HEK293 (cell line): Measurements from ENCODE around the gene MEGF9.
A peak's percentile ranks its signal among the peaks of the same experiment; 100 is the strongest.

Experiments
- CTCF ChIA-PET: fragments of 350-600 bp; formaldehyde crosslinking; extraction: SDS; loops from one replicate; lab custom pipeline; 2021; ENCODE audit warnings: antibody characterized with exemption; lab: Yijun Ruan, JAX
- POLR2A ChIA-PET: fragments of 300-600 bp; formaldehyde crosslinking; extraction: SDS; loops from one replicate; lab custom pipeline; 2020; ENCODE audit warnings: antibody characterized with exemption, inconsistent platforms; lab: Yijun Ruan, JAX
- H3K27ac ChIP-seq: fragments of 200-500 bp; sonication (Bioruptor generic); 2 replicates; pipeline ENCODE4 v1.5.1; 2014; ENCODE audit warnings: low read depth, low read length, control low read depth, inconsistent platforms; ENCODE audit errors: extremely low read depth
- H3K36me3 ChIP-seq, 2 experiments: fragments of 200-500 bp in 1 of 2; sonication (Bioruptor generic) in 1 of 2; 1 replicate in 1 of 2; 2 replicates in 1 of 2; pipeline ENCODE4 v1.5.1; 2014 to 2017; ENCODE audit warnings: inconsistent platforms in 2 of 2, low read length in 2 of 2; ENCODE audit not compliant: control insufficient read depth in 2 of 2, insufficient read depth in 1 of 2
- H3K4me1 ChIP-seq: fragments of 200-500 bp; sonication (Bioruptor generic); 2 replicates; pipeline ENCODE4 v1.5.1; 2014; ENCODE audit warnings: mild to moderate bottlenecking, low read length, inconsistent platforms; ENCODE audit not compliant: control insufficient read depth, insufficient read depth
- H3K4me3 ChIP-seq: 2 replicates; pipeline ENCODE4 v1.5.1; 2011; ENCODE audit warnings: low read depth, mild to moderate bottlenecking, control low read depth, low read length, moderate library complexity
- H3K9me3 ChIP-seq: fragments of 200-500 bp; sonication (Bioruptor generic); 2 replicates; pipeline ENCODE4 v1.5.1; 2014; ENCODE audit warnings: low read depth, low read length, inconsistent platforms; ENCODE audit not compliant: control insufficient read depth, insufficient read depth
- GLI4 ChIP-seq: fragments of 450-650 bp; formaldehyde crosslinking; IDR thresholded peaks from 2 replicates; pipeline ENCODE4 v1.5.1; 2016; ENCODE audit warnings: missing biosample characterization, missing genetic modification characterization
- GLIS2 ChIP-seq: fragments of 450-650 bp; formaldehyde crosslinking; IDR thresholded peaks from 2 replicates; pipeline ENCODE4 v1.5.1; 2016; ENCODE audit warnings: missing biosample characterization, missing genetic modification characterization
- MYNN ChIP-seq: fragments of 450-650 bp; formaldehyde crosslinking; IDR thresholded peaks from 2 replicates; pipeline ENCODE4 v1.5.1; 2016; ENCODE audit warnings: missing biosample characterization, missing genetic modification characterization, borderline replicate concordance
- SCRT1 ChIP-seq: fragments of 450-650 bp; formaldehyde crosslinking; IDR thresholded peaks from 2 replicates; pipeline ENCODE4 v1.5.1; 2016; ENCODE audit warnings: missing biosample characterization, missing genetic modification characterization, borderline replicate concordance
- SCRT2 ChIP-seq: fragments of 450-650 bp; formaldehyde crosslinking; IDR thresholded peaks from 2 replicates; pipeline ENCODE4 v1.5.1; 2016; ENCODE audit warnings: missing biosample characterization, missing genetic modification characterization
- ZNF132 ChIP-seq: fragments of 450-650 bp; formaldehyde crosslinking; IDR thresholded peaks from 2 replicates; pipeline ENCODE4 v1.5.1; 2017; ENCODE audit warnings: missing biosample characterization, missing genetic modification characterization, borderline replicate concordance
- ZNF133 ChIP-seq: fragments of 450-650 bp; formaldehyde crosslinking; IDR thresholded peaks from 2 replicates; pipeline ENCODE4 v1.5.1; 2016; ENCODE audit warnings: missing biosample characterization, missing genetic modification characterization
- ZNF174 ChIP-seq: fragments of 450-650 bp; formaldehyde crosslinking; IDR thresholded peaks from 2 replicates; pipeline ENCODE4 v1.5.0; 2017; ENCODE audit warnings: missing biosample characterization, mild to moderate bottlenecking, missing genetic modification characterization
- ZNF175 ChIP-seq: fragments of 450-650 bp; formaldehyde crosslinking; IDR thresholded peaks from 2 replicates; pipeline ENCODE4 v1.5.1; 2016; ENCODE audit warnings: missing biosample characterization, missing genetic modification characterization
- ZNF239 ChIP-seq: fragments of 450-650 bp; formaldehyde crosslinking; IDR thresholded peaks from 2 replicates; pipeline ENCODE4 v1.5.1; 2016; ENCODE audit warnings: missing biosample characterization, missing genetic modification characterization
- ZNF391 ChIP-seq: fragments of 450-650 bp; formaldehyde crosslinking; IDR thresholded peaks from 2 replicates; pipeline ENCODE4 v1.5.1; 2016; ENCODE audit warnings: low read depth, missing biosample characterization, missing genetic modification characterization, borderline replicate concordance
- ZNF416 ChIP-seq: fragments of 450-650 bp; formaldehyde crosslinking; IDR thresholded peaks from 2 replicates; pipeline ENCODE4 v1.5.1; 2016; ENCODE audit warnings: missing biosample characterization, missing genetic modification characterization
- ZNF529 ChIP-seq: fragments of 450-650 bp; formaldehyde crosslinking; IDR thresholded peaks from 2 replicates; pipeline ENCODE4 v1.5.1; 2017; ENCODE audit warnings: missing genetic modification characterization, missing biosample characterization; ENCODE audit not compliant: insufficient replicate concordance
- ZNF596 ChIP-seq: fragments of 450-650 bp; IDR thresholded peaks from 2 replicates; pipeline ENCODE4 v1.5.0; 2018; ENCODE audit warnings: missing biosample characterization, mild to moderate bottlenecking, missing genetic modification characterization, moderate library complexity
- ZNF621 ChIP-seq: fragments of 450-650 bp; formaldehyde crosslinking; IDR thresholded peaks from 2 replicates; pipeline ENCODE4 v1.5.1; 2017; ENCODE audit warnings: missing biosample characterization, missing genetic modification characterization
- ZNF624 ChIP-seq: fragments of 450-650 bp; formaldehyde crosslinking; IDR thresholded peaks from 2 replicates; pipeline ENCODE4 v1.5.1; 2017; ENCODE audit warnings: missing biosample characterization, missing genetic modification characterization
- ZNF707 ChIP-seq: fragments of 450-650 bp; formaldehyde crosslinking; IDR thresholded peaks from 2 replicates; pipeline ENCODE4 v1.5.1; 2016; ENCODE audit warnings: missing biosample characterization, missing genetic modification characterization
- ZNF747 ChIP-seq: fragments of 450-650 bp; formaldehyde crosslinking; IDR thresholded peaks from 2 replicates; pipeline ENCODE4 v1.5.1; 2016; ENCODE audit warnings: missing biosample characterization, missing genetic modification characterization
- ZNF791 ChIP-seq: fragments of 450-650 bp; formaldehyde crosslinking; IDR thresholded peaks from 2 replicates; pipeline ENCODE4 v1.5.1; 2016; ENCODE audit warnings: missing biosample characterization, missing genetic modification characterization
- ZNF792 ChIP-seq: fragments of 450-650 bp; formaldehyde crosslinking; IDR thresholded peaks from 2 replicates; pipeline ENCODE4 v1.5.1; 2016; ENCODE audit warnings: missing biosample characterization, missing genetic modification characterization
- TF ChIP-seq, protein P1 (sequence below): fragments of 450-650 bp; formaldehyde crosslinking; IDR thresholded peaks from 2 replicates; pipeline ENCODE4 v1.5.1; 2017; ENCODE audit warnings: missing biosample characterization, missing genetic modification characterization
- TF ChIP-seq, protein P2 (sequence below): fragments of 450-650 bp; formaldehyde crosslinking; IDR thresholded peaks from 2 replicates; pipeline ENCODE4 v1.5.1; 2017; ENCODE audit warnings: missing biosample characterization, missing genetic modification characterization
- TF ChIP-seq, protein P3 (sequence below): fragments of 450-650 bp; formaldehyde crosslinking; IDR thresholded peaks from 2 replicates; pipeline ENCODE4 v1.5.1; 2017; ENCODE audit warnings: missing biosample characterization, missing genetic modification characterization
- TF ChIP-seq, protein P4 (sequence below): fragments of 450-650 bp; formaldehyde crosslinking; IDR thresholded peaks from 2 replicates; pipeline ENCODE4 v1.5.1; 2016; ENCODE audit warnings: missing biosample characterization, missing genetic modification characterization

The MEGF9 gene

DNA sequence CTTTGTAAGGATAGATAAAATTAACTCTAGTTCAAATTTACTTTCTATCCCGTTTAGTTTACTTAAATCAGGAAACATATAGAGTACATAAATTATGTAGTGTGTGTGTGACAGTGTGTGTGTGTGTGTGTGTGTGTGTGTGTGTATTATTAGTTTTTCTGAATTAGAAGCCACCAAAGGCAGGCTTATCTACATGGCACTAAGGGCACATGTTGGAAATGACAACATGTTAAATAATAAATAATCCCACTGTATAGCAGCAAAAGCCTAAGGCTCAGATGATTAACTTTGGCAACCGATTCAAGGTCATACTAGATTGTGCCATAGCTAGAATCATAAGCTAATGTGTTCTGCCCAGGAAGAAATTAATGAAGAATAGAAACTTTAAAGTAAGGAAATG, 54.6 kb downstream of the MEGF9 start:
- H3K4me1 ChIP-seq, result no peaks in the 10 kb centered on the region
- CTCF ChIA-PET, result no interaction called here
- TF ChIP-seq, protein P1, sequence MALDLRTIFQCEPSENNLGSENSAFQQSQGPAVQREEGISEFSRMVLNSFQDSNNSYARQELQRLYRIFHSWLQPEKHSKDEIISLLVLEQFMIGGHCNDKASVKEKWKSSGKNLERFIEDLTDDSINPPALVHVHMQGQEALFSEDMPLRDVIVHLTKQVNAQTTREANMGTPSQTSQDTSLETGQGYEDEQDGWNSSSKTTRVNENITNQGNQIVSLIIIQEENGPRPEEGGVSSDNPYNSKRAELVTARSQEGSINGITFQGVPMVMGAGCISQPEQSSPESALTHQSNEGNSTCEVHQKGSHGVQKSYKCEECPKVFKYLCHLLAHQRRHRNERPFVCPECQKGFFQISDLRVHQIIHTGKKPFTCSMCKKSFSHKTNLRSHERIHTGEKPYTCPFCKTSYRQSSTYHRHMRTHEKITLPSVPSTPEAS (tag by site-specific recombination), result peak; percentile 70
- TF ChIP-seq ZNF747, result no peak
- TF ChIP-seq GLI4 (tag by site-specific recombination), result no peak
- TF ChIP-seq ZNF791 (tag by site-specific recombination), result no peak
- TF ChIP-seq, protein P2, sequence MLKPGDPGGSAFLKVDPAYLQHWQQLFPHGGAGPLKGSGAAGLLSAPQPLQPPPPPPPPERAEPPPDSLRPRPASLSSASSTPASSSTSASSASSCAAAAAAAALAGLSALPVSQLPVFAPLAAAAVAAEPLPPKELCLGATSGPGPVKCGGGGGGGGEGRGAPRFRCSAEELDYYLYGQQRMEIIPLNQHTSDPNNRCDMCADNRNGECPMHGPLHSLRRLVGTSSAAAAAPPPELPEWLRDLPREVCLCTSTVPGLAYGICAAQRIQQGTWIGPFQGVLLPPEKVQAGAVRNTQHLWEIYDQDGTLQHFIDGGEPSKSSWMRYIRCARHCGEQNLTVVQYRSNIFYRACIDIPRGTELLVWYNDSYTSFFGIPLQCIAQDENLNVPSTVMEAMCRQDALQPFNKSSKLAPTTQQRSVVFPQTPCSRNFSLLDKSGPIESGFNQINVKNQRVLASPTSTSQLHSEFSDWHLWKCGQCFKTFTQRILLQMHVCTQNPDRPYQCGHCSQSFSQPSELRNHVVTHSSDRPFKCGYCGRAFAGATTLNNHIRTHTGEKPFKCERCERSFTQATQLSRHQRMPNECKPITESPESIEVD (tag by site-specific recombination), result peak; percentile 21; the same call in 1 of the 2 replicates
- no peak for TF ChIP-seq ZNF416 (tag by site-specific recombination)
- no peak for TF ChIP-seq ZNF132 (tag by site-specific recombination)
- no peak for TF ChIP-seq GLIS2 (tag by site-specific recombination)
- no peak for TF ChIP-seq MYNN (tag by site-specific recombination)
- TF ChIP-seq, all 188 proteins: peak for 2
- POLR2A ChIA-PET, result interaction anchor here (0.7 kb wide), 1 partner anchor 50 kb away, joined by 3 read pairs; no protein-coding TSS in a partner anchor
- H3K36me3 ChIP-seq, result no peaks in the 10 kb centered on the region
- H3K4me3 ChIP-seq, result no peak overlapping the region
- no peak overlapping the region for H3K27ac ChIP-seq
- H3K9me3 ChIP-seq, result no peaks in the 10 kb centered on the region

DNA sequence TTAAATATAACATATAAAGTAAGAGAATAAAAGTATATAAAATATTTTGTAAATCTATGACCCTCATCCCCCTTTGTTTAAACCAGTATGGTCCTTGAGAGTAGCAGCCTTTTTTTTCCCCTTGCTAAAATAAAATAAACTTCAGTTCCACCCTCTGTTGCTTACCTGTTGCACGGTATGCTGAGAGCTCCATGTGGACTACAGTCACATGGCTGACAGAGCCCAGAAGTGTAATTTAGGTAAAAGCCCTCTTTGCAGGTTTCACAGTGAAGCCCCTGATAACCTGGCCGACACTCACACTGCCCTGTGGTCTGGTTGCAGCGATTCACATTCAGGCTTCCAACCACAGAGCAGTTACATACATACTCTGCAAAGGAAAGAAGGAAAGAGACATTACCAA, 55.1 kb downstream of the MEGF9 start:
- no peak overlapping the region for H3K27ac ChIP-seq
- ChIA-PET CTCF (no interaction called here), POLR2A (no interaction called here)
- H3K36me3 ChIP-seq, result no peaks in the 10 kb centered on the region
- no peak for TF ChIP-seq ZNF707 (tag by site-specific recombination)
- TF ChIP-seq ZNF529 (tag by site-specific recombination), result no peak
- TF ChIP-seq, protein P3, sequence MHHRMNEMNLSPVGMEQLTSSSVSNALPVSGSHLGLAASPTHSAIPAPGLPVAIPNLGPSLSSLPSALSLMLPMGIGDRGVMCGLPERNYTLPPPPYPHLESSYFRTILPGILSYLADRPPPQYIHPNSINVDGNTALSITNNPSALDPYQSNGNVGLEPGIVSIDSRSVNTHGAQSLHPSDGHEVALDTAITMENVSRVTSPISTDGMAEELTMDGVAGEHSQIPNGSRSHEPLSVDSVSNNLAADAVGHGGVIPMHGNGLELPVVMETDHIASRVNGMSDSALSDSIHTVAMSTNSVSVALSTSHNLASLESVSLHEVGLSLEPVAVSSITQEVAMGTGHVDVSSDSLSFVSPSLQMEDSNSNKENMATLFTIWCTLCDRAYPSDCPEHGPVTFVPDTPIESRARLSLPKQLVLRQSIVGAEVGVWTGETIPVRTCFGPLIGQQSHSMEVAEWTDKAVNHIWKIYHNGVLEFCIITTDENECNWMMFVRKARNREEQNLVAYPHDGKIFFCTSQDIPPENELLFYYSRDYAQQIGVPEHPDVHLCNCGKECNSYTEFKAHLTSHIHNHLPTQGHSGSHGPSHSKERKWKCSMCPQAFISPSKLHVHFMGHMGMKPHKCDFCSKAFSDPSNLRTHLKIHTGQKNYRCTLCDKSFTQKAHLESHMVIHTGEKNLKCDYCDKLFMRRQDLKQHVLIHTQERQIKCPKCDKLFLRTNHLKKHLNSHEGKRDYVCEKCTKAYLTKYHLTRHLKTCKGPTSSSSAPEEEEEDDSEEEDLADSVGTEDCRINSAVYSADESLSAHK (tag by site-specific recombination), result no peak
- no peak for TF ChIP-seq ZNF621
- TF ChIP-seq ZNF596 (tag by site-specific recombination), result no peak
- peak; percentile 77 for TF ChIP-seq SCRT1
- peak; percentile 96 for TF ChIP-seq SCRT2 (tag by site-specific recombination)
- no peaks in the 10 kb centered on the region for H3K9me3 ChIP-seq
- H3K4me3 ChIP-seq, result no peak overlapping the region
- H3K4me1 ChIP-seq, result no peaks in the 10 kb centered on the region

DNA sequence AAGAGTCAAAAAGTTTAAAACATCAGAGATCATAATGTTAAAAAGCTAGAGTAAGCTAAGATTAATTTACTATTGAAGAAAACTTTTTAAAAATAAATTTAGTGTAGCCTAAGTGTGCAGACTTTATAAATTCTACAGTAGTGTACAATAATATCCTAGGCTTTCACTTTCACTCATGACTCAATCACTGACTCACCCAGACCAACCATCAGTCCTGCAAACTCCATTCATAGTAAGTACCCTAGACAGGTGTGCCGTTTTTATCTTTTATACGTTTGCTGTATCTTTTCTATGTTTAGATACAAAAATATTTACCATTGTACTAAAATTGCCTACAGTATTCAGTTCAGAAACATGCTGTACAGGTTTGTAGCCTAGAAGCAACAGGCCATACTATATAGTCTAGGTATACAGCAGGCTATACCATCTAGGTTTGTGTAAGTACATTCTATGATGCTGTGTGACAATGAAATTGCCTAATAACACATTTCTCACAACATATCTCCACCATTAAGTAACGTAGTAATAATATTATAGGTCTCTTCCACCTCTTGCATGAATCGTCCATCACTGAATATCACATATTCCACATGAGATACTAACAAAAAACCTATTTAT, 59.2 kb downstream of the MEGF9 start:
- no peak overlapping the region for H3K27ac ChIP-seq
- no peaks in the 10 kb centered on the region for H3K4me1 ChIP-seq
- no peak overlapping the region for H3K4me3 ChIP-seq
- H3K36me3 ChIP-seq, result no peaks in the 10 kb centered on the region
- H3K9me3 ChIP-seq, result no peaks in the 10 kb centered on the region
- CTCF ChIA-PET, result interaction anchor here (0.6 to 1.6 kb wide), 4 partner anchors 14 to 75 kb away, joined by 4 to 8 read pairs (median 5); no protein-coding TSS in a partner anchor
- POLR2A ChIA-PET, result no interaction called here
- TF ChIP-seq ZNF174 (tag by site-specific recombination) (no peak), ZNF133 (peak; percentile 74), ZNF792 (tag by site-specific recombination) (no peak), ZNF391 (no peak), ZNF624 (tag by site-specific recombination) (no peak), ZNF175 (tag by site-specific recombination) (no peak), ZNF239 (no peak)
- TF ChIP-seq, protein P4, sequence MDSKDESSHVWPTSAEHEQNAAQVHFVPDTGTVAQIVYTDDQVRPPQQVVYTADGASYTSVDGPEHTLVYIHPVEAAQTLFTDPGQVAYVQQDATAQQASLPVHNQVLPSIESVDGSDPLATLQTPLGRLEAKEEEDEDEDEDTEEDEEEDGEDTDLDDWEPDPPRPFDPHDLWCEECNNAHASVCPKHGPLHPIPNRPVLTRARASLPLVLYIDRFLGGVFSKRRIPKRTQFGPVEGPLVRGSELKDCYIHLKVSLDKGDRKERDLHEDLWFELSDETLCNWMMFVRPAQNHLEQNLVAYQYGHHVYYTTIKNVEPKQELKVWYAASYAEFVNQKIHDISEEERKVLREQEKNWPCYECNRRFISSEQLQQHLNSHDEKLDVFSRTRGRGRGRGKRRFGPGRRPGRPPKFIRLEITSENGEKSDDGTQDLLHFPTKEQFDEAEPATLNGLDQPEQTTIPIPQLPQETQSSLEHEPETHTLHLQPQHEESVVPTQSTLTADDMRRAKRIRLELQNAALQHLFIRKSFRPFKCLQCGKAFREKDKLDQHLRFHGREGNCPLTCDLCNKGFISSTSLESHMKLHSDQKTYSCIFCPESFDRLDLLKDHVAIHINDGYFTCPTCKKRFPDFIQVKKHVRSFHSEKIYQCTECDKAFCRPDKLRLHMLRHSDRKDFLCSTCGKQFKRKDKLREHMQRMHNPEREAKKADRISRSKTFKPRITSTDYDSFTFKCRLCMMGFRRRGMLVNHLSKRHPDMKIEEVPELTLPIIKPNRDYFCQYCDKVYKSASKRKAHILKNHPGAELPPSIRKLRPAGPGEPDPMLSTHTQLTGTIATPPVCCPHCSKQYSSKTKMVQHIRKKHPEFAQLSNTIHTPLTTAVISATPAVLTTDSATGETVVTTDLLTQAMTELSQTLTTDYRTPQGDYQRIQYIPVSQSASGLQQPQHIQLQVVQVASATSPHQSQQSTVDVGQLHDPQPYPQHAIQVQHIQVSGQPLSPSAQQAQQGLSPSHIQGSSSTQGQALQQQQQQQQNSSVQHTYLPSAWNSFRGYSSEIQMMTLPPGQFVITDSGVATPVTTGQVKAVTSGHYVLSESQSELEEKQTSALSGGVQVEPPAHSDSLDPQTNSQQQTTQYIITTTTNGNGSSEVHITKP (tag by site-specific recombination), result peak; percentile 43
